A673 (cell line): ENCODE data around the gene COL8A1. TPM values are rescaled to one million over a fixed set of nuclear protein-coding genes. Genes with fewer than 3 reads are reported as not detected.

Source experiments
- BruUV-seq: library from RNA; stranded (reverse); fragments of 400-500 nt; replicated peaks from 2 replicates; lab custom pipeline; 2021; lab: Mats Ljungman, UMichigan
- CTCF ChIA-PET: fragments of 300-600 bp; sonication (Branson Sonifier 250); formaldehyde crosslinking; loops from one replicate; lab custom pipeline; 2022; ENCODE audit warnings: antibody characterized with exemption; lab: Charles Lee
- POLR2A ChIA-PET: fragments of 300-600 bp; sonication (Branson Sonifier 250); formaldehyde crosslinking; loops from one replicate; lab custom pipeline; 2022; ENCODE audit warnings: antibody characterized with exemption; ENCODE audit not compliant: low non-redundant PET; lab: Charles Lee
- DNase-seq: peaks from one replicate; pipeline ENCODE4 v3.0.0-alpha.2; 2015; ENCODE audit warnings: low spot score
- H3K27ac ChIP-seq: fragments of 200-600 bp; sonication (generic); 2 replicates; pipeline ENCODE4 v1.5.1; 2016; ENCODE audit warnings: mixed run types, low read depth, mild to moderate bottlenecking, mixed read lengths, antibody characterized with exemption, low read length; ENCODE audit not compliant: poor library complexity, severe bottlenecking
- H3K27me3 ChIP-seq: fragments of 200-600 bp; sonication (generic); replicated peaks from 2 replicates; pipeline ENCODE4 v1.6.1; 2017; ENCODE audit warnings: mixed run types, low read depth, mild to moderate bottlenecking, mixed read lengths, antibody characterized with exemption, low read length; ENCODE audit not compliant: insufficient read depth, poor library complexity
- H3K36me3 ChIP-seq: fragments of 200-600 bp; sonication (generic); 2 replicates; pipeline ENCODE4 v1.6.1; 2016; ENCODE audit warnings: mixed run types, mild to moderate bottlenecking, mixed read lengths, antibody characterized with exemption, low read length; ENCODE audit not compliant: insufficient read depth, poor library complexity, severe bottlenecking
- H3K4me1 ChIP-seq: fragments of 200-600 bp; sonication (generic); 2 replicates; pipeline ENCODE4 v1.6.1; 2017; ENCODE audit warnings: mixed run types, mild to moderate bottlenecking, mixed read lengths, antibody characterized with exemption, low read length; ENCODE audit not compliant: insufficient read depth, poor library complexity, severe bottlenecking
- H3K4me3 ChIP-seq: fragments of 200-600 bp; sonication (generic); 2 replicates; pipeline ENCODE4 v1.5.1; 2016; ENCODE audit warnings: low read depth, mixed run types, mild to moderate bottlenecking, mixed read lengths, low read length; ENCODE audit not compliant: poor library complexity, severe bottlenecking
- H3K9me3 ChIP-seq: fragments of 200-600 bp; sonication (generic); 2 replicates; pipeline ENCODE4 v1.6.1; 2016; ENCODE audit warnings: mixed run types, low read depth, mild to moderate bottlenecking, mixed read lengths, antibody characterized with exemption, low read length; ENCODE audit not compliant: poor library complexity, severe bottlenecking
- CTCF ChIP-seq: fragments of 300-800, 200-600 bp; sonication (generic); conservative IDR thresholded peaks from 2 replicates; pipeline ENCODE4 v1.5.1; 2017; ENCODE audit warnings: low read depth, mild to moderate bottlenecking, antibody characterized with exemption, low read length, moderate library complexity, mixed read lengths
- EZH2 ChIP-seq: fragments of 200-600 bp; sonication (generic); IDR thresholded peaks from 2 replicates; pipeline ENCODE4 v1.6.1; 2017; ENCODE audit warnings: borderline replicate concordance, low read depth, mild to moderate bottlenecking, mixed read lengths, antibody characterized with exemption, low read length; ENCODE audit not compliant: poor library complexity, severe bottlenecking
- intact Hi-C: fragments of 100-400 bp; cut with micrococcal nuclease; formaldehyde crosslinking; loops from one replicate; pipeline ENCODE4 v1.10.0; 2022; ENCODE audit not compliant: unreplicated experiment
- total RNA-seq: library from RNA; stranded (reverse); gene quantifications from 2 replicates; pipeline ENCODE4 v1.2.3, GENCODE V29; 2021

The COL8A1 gene
- total RNA-seq, 1 experiment from 2014 or later: 2.5 TPM

GRCh38 chr3:99624496-99625236, 13.7 kb upstream of the COL8A1 start:
- Histone ChIP-seq H3K36me3 (no peaks in the 10 kb centered on the region), H3K9me3 (no peaks in the 10 kb centered on the region), H3K4me3 (no peak overlapping the region), H3K4me1 (no peaks in the 10 kb centered on the region), H3K27ac (no peak overlapping the region), H3K27me3 (no peaks in the 10 kb centered on the region)
- ChIA-PET POLR2A (no interaction called here), CTCF (no interaction called here)
- intact Hi-C loops: no loop called here
- DNase-seq: no peak
- BruUV-seq: no TSS peak
- TF ChIP-seq EZH2: no peak
- no peak for TF ChIP-seq CTCF

- BruUV-seq: no TSS peak
- Histone ChIP-seq H3K27ac (no peak overlapping the region), H3K27me3 (no peaks in the 10 kb centered on the region), H3K36me3 (no peaks in the 10 kb centered on the region), H3K9me3 (no peaks in the 10 kb centered on the region), H3K4me1 (no peaks in the 10 kb centered on the region), H3K4me3 (no peak overlapping the region)
- intact Hi-C loops: no loop called here
- TF ChIP-seq EZH2 (no peak), CTCF (no peak)
- ChIA-PET POLR2A (no interaction called here), CTCF (no interaction called here)
- DNase-seq: no peak
Measured at GRCh38 chr3:99625237-99625622, 13.2 kb upstream of the COL8A1 start.

GRCh38 chr3:99625643-99626416, 12.6 kb upstream of the COL8A1 start:
- CTCF ChIA-PET: no interaction called here

More at GRCh38 chr3:99625643-99626416, 12.6 kb upstream of the COL8A1 start:
- no peaks in the 10 kb centered on the region for H3K36me3 ChIP-seq
- H3K4me1 ChIP-seq: no peaks in the 10 kb centered on the region
- no peak overlapping the region for H3K27ac ChIP-seq
- TF ChIP-seq EZH2 (no peak), CTCF (no peak)
- intact Hi-C loops: no loop called here
- no TSS peak for BruUV-seq
- no peak for DNase-seq
- no peak overlapping the region for H3K4me3 ChIP-seq
- no peaks in the 10 kb centered on the region for H3K9me3 ChIP-seq
- H3K27me3 ChIP-seq: no peaks in the 10 kb centered on the region
- POLR2A ChIA-PET: no interaction called here
